GM23248 (cell line): Measurements from ENCODE around the gene VLDLR. TPM values are rescaled to one million over a fixed set of nuclear protein-coding genes. Genes with fewer than 3 reads are reported as not detected.

Experiments
- DNase-seq: peaks from one replicate; pipeline ENCODE4 v3.0.0-alpha.2; 2015
- H2AFZ ChIP-seq: fragments of 200-600 bp; sonication (generic); 2 replicates; pipeline ENCODE4 v1.6.1; 2016; ENCODE audit warnings: antibody characterized with exemption
- H3F3A ChIP-seq: fragments of 200-600 bp; sonication (generic); 2 replicates; pipeline ENCODE4 v1.6.1; 2016; ENCODE audit warnings: mild to moderate bottlenecking, antibody characterized with exemption, mixed run types; ENCODE audit not compliant: insufficient read depth
- H3K27ac ChIP-seq: fragments of 200-600 bp; sonication (generic); 2 replicates; pipeline ENCODE4 v1.5.1; 2016; ENCODE audit warnings: mild to moderate bottlenecking
- H3K27me3 ChIP-seq: fragments of 200-600 bp; sonication (generic); replicated peaks from 2 replicates; pipeline ENCODE4 v1.6.1; 2016; ENCODE audit warnings: mild to moderate bottlenecking; ENCODE audit not compliant: insufficient read depth
- H3K36me3 ChIP-seq: fragments of 200-600 bp; sonication (generic); 2 replicates; pipeline ENCODE4 v1.6.1; 2016; ENCODE audit warnings: low read depth, mild to moderate bottlenecking
- H3K4me1 ChIP-seq: fragments of 200-600 bp; sonication (generic); 2 replicates; pipeline ENCODE4 v1.6.1; 2016; ENCODE audit warnings: mild to moderate bottlenecking; ENCODE audit not compliant: insufficient read depth
- H3K4me2 ChIP-seq: fragments of 200-600 bp; sonication (generic); one replicate; pipeline ENCODE4 v1.6.1; 2016; ENCODE audit warnings: mild to moderate bottlenecking; ENCODE audit not compliant: unreplicated experiment
- H3K4me3 ChIP-seq: fragments of 200-600 bp; sonication (generic); 2 replicates; pipeline ENCODE4 v1.5.1; 2016; ENCODE audit warnings: mild to moderate bottlenecking
- H3K79me2 ChIP-seq: fragments of 200-600 bp; sonication (generic); 2 replicates; pipeline ENCODE4 v1.6.1; 2016; ENCODE audit warnings: mild to moderate bottlenecking; ENCODE audit not compliant: insufficient read depth
- H3K9ac ChIP-seq: fragments of 200-600 bp; sonication (generic); 2 replicates; pipeline ENCODE4 v1.6.1; 2016; ENCODE audit warnings: mild to moderate bottlenecking
- H3K9me2 ChIP-seq: fragments of 200-600 bp; sonication (generic); 2 replicates; pipeline ENCODE4 v1.6.1; 2016; ENCODE audit warnings: mixed run types, mild to moderate bottlenecking, moderate library complexity; ENCODE audit not compliant: insufficient read depth
- H3K9me3 ChIP-seq: fragments of 200-600 bp; sonication (generic); one replicate; pipeline ENCODE4 v1.6.1; 2017; ENCODE audit warnings: low read depth
- H4K20me1 ChIP-seq: fragments of 200-600 bp; sonication (generic); 2 replicates; pipeline ENCODE4 v1.6.0; 2016; ENCODE audit not compliant: insufficient read depth
- EZH2 ChIP-seq: fragments of 200-600 bp; sonication (generic); IDR thresholded peaks from 2 replicates; pipeline ENCODE4 v1.6.1; 2018; ENCODE audit warnings: antibody characterized with exemption, mild to moderate bottlenecking; ENCODE audit not compliant: insufficient read depth, poor library complexity, severe bottlenecking
- EZH2phosphoT487 ChIP-seq: fragments of 200-600 bp; sonication (generic); IDR thresholded peaks from 2 replicates; pipeline ENCODE4 v1.6.1; 2018; ENCODE audit warnings: antibody characterized with exemption, moderate library complexity, mild to moderate bottlenecking, low read depth; ENCODE audit not compliant: insufficient read depth
- WGBS, 2 experiments: methylation state at CpG; one replicate each; pipeline ENCODE4 v1.1.6; 2015 to 2017; ENCODE audit warnings: low lambda C conversion rate in 2 of 2, low coverage in 1 of 2; ENCODE audit errors: missing lambda C conversion rate in 2 of 2; 5-methylcytosine and 5-hydroxymethylcytosine counted together
- in situ Hi-C: fragments of 300-500 bp; cut with MboI; formaldehyde crosslinking; loops from 2 replicates; pipeline ENCODE4 v1.15.0; 2020
- polyA plus RNA-seq: library from polyadenylated mRNA; unstranded; fragments of >200 nt; fragmentation: Nextera tagmentation; extraction: Ambion mirVana; gene quantifications from 2 replicates; pipeline ENCODE4 v1.2.1, GENCODE V29; 2016
- total RNA-seq: library from RNA; depleted of rRNA; stranded (reverse); fragments of >200 nt; shearing (Covaris generic); gene quantifications from 2 replicates; pipeline ENCODE4 v1.2.3, GENCODE V29; 2014

VLDLR gene
- total and polyA plus RNA-seq, 2 experiments from 2014 or later: 15.1 to 29.2 TPM

DNA sequence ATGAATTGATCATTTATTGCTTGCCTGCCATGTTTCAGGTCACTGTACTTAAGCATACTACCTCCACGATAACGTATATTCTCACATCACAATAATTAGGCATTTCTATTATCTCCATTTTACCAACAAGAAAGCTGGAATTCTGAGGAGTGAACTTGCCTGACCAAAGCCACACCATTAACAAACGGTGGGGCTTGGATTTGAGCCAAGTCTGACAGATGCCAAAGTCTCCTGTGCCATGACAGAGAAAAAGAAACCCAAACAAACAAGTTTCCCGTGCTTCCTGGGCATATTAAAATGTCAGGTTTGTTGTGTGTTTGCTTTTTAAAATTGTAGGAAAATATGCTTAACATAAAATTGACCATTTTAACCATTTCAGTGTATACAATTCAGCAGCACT lies 54.9 kb downstream of the VLDLR start:
- Histone ChIP-seq H3F3A (no peaks in the 10 kb centered on the region), H3K9me3 (no peaks in the 10 kb centered on the region), H3K27ac (no peak overlapping the region), H3K9me2 (no peaks in the 10 kb centered on the region), H3K9ac (no peak overlapping the region), H3K27me3 (no peaks in the 10 kb centered on the region), H4K20me1 (no peaks in the 10 kb centered on the region), H3K4me2 (no peak overlapping the region), H3K79me2 (no peaks in the 10 kb centered on the region), H2AFZ (no peak overlapping the region), H3K36me3 (no peaks in the 10 kb centered on the region), H3K4me3 (no peak overlapping the region), H3K4me1 (no peaks in the 10 kb centered on the region)
- in situ Hi-C loops: no loop called here
- TF ChIP-seq EZH2phosphoT487 (no peak), EZH2 (no peak)
- no peak for DNase-seq
- WGBS, 2 experiments: 86 to 91% methylated on average over 4 of the region's 4 CpGs

DNA sequence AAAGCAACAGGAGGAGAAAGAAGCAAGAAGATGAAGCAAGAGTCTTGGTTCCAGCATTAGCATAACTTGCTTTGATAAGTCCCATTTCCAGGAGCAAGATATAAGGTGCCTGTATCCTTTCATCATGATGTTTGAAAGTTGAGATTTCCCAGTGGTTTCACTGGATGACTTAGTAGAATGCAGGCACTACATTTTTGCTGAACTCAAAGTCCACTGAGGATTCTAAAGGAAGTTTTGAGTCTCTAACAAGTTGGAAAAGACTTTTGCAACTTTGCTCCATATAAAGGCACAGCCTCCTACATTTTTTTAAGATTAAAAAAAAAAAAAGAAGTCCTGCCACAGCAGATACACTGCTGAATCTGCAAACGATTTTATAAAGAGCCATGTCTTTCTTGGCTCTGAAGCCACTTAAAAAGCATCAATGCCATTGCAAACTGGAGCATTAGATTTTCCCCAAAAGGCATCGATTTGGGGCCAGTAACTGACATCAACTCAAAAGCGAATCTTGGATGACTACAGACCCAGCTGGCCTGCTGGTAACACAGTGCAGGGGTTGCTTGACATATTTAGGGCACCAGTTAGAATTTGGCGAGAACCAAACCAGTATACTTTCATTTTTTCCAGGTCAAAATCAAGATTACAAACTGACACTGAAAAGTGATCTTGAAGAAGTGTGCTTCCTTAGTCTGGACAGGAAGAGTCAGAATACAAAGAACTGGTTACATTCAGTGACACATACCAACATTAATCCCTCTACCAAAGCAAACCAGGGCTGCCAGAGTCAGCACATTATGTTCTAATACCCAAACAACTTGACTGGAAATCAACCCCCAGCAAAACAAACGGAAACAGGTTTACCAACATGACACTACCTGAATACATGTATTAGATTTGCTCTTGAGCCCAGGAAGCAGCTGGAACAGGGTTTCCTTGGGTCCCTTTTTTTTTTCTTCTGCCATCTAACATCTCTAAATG lies 56.6 kb downstream of the VLDLR start:
- no peaks in the 10 kb centered on the region for H3K36me3 ChIP-seq
- H3K4me3 ChIP-seq: no peak overlapping the region
- no peaks in the 10 kb centered on the region for H3K79me2 ChIP-seq
- H3K9me2 ChIP-seq: no peaks in the 10 kb centered on the region
- no peak overlapping the region for H3K4me2 ChIP-seq
- no peaks in the 10 kb centered on the region for H3K9me3 ChIP-seq
- no peaks in the 10 kb centered on the region for H3F3A ChIP-seq
- no peak overlapping the region for H3K27ac ChIP-seq
- DNase-seq: no peak
- no peaks in the 10 kb centered on the region for H3K4me1 ChIP-seq
- H3K9ac ChIP-seq: no peak overlapping the region
- WGBS, 2 experiments: 12 to 14% methylated on average over 5 of the region's 5 CpGs
- no peaks in the 10 kb centered on the region for H3K27me3 ChIP-seq
- in situ Hi-C loops: no loop called here
- no peak overlapping the region for H2AFZ ChIP-seq
- TF ChIP-seq EZH2 (no peak), EZH2phosphoT487 (no peak)
- no peaks in the 10 kb centered on the region for H4K20me1 ChIP-seq

DNA sequence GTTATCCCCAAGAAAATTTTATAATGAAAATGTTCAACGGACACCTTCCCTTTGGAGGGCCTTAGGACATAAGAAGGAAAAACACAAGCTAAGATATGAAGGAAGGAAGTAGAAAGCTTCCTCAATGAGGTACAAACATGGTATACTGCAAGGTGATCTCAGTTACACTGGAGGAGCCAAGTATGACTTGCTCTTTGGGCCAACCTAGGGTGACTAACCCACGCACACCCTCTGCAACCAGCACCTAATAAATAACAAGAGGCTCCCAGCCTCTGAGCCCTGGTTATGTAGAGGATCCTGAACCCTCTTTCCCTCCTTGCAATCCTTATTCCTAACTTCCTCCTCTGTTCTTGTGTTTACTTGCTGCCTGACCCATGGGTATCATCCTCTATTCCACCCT lies 57.4 kb downstream of the VLDLR start:
- Histone ChIP-seq H3K27ac (no peak overlapping the region), H3K4me3 (no peak overlapping the region), H4K20me1 (no peaks in the 10 kb centered on the region), H3K36me3 (no peaks in the 10 kb centered on the region), H3K4me1 (no peaks in the 10 kb centered on the region), H3K9ac (no peak overlapping the region), H3K9me3 (no peaks in the 10 kb centered on the region), H3K27me3 (no peaks in the 10 kb centered on the region), H3K79me2 (no peaks in the 10 kb centered on the region), H2AFZ (no peak overlapping the region), H3K4me2 (no peak overlapping the region), H3K9me2 (no peaks in the 10 kb centered on the region), H3F3A (no peaks in the 10 kb centered on the region)
- in situ Hi-C loops: no loop called here
- WGBS, 2 experiments: 95 to 98% methylated on average over 2 of the region's 2 CpGs
- TF ChIP-seq EZH2 (no peak), EZH2phosphoT487 (no peak)
- peak; percentile 18 for DNase-seq

DNA sequence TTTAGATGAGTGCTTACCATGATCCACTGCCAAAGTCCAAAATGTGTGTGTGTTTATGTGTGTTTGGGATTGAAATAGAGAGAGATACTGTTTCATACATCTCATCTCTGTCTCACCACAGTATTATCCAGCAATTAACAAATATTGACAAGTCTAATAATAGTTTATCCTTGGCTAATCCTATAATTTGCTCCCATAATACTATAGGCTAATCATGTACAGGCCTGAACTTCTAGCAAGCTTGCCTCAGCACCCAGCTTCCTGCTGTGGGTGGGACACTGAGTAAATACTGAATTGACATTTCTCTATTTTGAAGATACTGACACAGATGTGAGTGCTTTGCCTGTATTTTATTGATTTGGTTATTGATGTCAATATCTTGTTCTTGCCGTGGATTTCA lies 60.4 kb downstream of the VLDLR start:
- Histone ChIP-seq H3K27me3 (no peaks in the 10 kb centered on the region), H3K9me2 (no peaks in the 10 kb centered on the region), H3K27ac (no peak overlapping the region), H3K4me1 (no peaks in the 10 kb centered on the region), H3K4me3 (no peak overlapping the region), H3K79me2 (no peaks in the 10 kb centered on the region), H3K9me3 (no peaks in the 10 kb centered on the region), H4K20me1 (no peaks in the 10 kb centered on the region), H3K9ac (no peak overlapping the region), H2AFZ (no peak overlapping the region), H3K36me3 (no peaks in the 10 kb centered on the region), H3K4me2 (no peak overlapping the region), H3F3A (no peaks in the 10 kb centered on the region)
- TF ChIP-seq EZH2phosphoT487: no peak
- no peak for TF ChIP-seq EZH2
- WGBS, 2 experiments: 89 to 100% methylated on average over 1 of the region's 1 CpG
- in situ Hi-C loops: no loop called here
- no peak for DNase-seq
